Measurements from ENCODE around the gene ACO2. TPM values are rescaled to one million over a fixed set of nuclear protein-coding genes. Genes with fewer than 3 reads are reported as not detected.

The ACO2 gene
- total and polyA plus RNA-seq, 2 of the 8 experiments (the other 6 are each of a cell fraction or from before 2014, with no cell fraction given), result 52.8 to 75.4 TPM

DNA sequence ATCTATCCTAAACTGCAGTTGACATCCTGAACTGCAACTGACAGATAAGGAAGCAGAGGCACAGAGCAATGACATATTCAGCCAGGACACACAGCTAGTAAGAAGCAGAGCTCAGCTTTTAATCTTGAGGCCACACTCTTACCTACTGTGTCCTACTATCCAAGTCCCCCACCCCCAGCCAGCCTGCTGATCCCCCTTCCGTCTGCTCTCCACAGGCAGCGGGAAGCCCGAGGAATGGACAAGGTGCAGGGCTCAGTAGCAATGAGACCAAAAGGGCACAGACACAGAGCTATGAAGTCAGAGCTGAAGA, 71.0 kb downstream of the ACO2 start (continued):
- TF ChIP-seq BCL11A (IDR thresholded peaks at IDR 0.05; ENCODE audit: low read depth in 2 of 2, low read length in 2 of 2) (no peak), GTF2F1 (IDR thresholded peaks at IDR 0.05; ENCODE audit: borderline replicate concordance, low read depth, low read length) (no peak), ASH2L (IDR thresholded peaks at IDR 0.05; ENCODE audit: low read length) (no peak), GABPA (IDR thresholded peaks at IDR 0.05; ENCODE audit: borderline replicate concordance, insufficient read depth, low read length) (no peak), NANOG (IDR thresholded peaks at IDR 0.05; ENCODE audit: insufficient read depth, low read depth, low read length, poor library complexity, severe bottlenecking) (no peak), BRCA1 (IDR thresholded peaks at IDR 0.05; ENCODE audit: low read depth, low read length) (no peak), SP1 (IDR thresholded peaks at IDR 0.05; ENCODE audit: low read depth, low read length) (no peak)

Data from H1 (cell line).